H1 (cell line): ENCODE measurements around the gene FGF14. TPM values are rescaled to one million over a fixed set of nuclear protein-coding genes. Genes with fewer than 3 reads are reported as not detected.

Experiments used
- CTBP2 ChIP-seq: IDR thresholded peaks from 2 replicates; pipeline ENCODE4 v1.7.0; 2011; ENCODE audit warnings: borderline replicate concordance, mild to moderate bottlenecking, moderate library complexity, mixed read lengths, low read length; ENCODE audit not compliant: insufficient read depth, insufficient read length
- USF2 ChIP-seq: IDR thresholded peaks from 2 replicates; pipeline ENCODE4 v1.6.1; 2011; ENCODE audit warnings: low read length, improper control_type of control experiment
- polyA plus RNA-seq, 7 experiments: library from polyadenylated mRNA; depleted of rRNA in 3 of 7; stranded (reverse) in 5 of 7; unstranded in 2 of 7; fragments of >200 nt in 5 of 7; fragments of 200-250 nt in 2 of 7; gene quantifications; 1 replicate in 5 of 7; 2 replicates in 1 of 7; 4 replicates in 1 of 7; pipeline versions ENCODE4 v1.2.1 to v1.2.3, GENCODE V29; 2011 to 2013; ENCODE audit warnings: missing spikeins in 2 of 7, mixed read lengths in 2 of 7
- total RNA-seq: library from RNA; stranded (reverse); fragmentation: NEBNext Ultra II Directional; extraction: Animal tissue kit (Norgen Biotek cat#: 25700); gene quantifications from 2 replicates; pipeline ENCODE4 v1.2.1, GENCODE V29; 2021
- TF ChIP-seq, protein P1 (sequence below): IDR thresholded peaks from 2 replicates; pipeline ENCODE4 v1.6.1; 2012; ENCODE audit warnings: inconsistent platforms
- TF ChIP-seq, protein P2 (sequence below): IDR thresholded peaks from 2 replicates; pipeline ENCODE4 v1.6.1; 2011; ENCODE audit warnings: low read depth, mild to moderate bottlenecking, low read length; ENCODE audit not compliant: insufficient read depth

The FGF14 gene
- total and polyA plus RNA-seq, 2 of the 8 experiments (the other 6 are each of a cell fraction or from before 2014, with no cell fraction given) = 0.05 to 0.58 TPM

- TF ChIP-seq USF2 (no peak), CTBP2 (no peak)
- TF ChIP-seq, protein P1, sequence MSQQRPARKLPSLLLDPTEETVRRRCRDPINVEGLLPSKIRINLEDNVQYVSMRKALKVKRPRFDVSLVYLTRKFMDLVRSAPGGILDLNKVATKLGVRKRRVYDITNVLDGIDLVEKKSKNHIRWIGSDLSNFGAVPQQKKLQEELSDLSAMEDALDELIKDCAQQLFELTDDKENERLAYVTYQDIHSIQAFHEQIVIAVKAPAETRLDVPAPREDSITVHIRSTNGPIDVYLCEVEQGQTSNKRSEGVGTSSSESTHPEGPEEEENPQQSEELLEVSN = no peak
- TF ChIP-seq, protein P2, sequence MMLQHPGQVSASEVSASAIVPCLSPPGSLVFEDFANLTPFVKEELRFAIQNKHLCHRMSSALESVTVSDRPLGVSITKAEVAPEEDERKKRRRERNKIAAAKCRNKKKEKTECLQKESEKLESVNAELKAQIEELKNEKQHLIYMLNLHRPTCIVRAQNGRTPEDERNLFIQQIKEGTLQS = no peak
Observed at GRCh38 chr13:101703838-101704237, 698.0 kb downstream of the FGF14 start (continued).
